Measurements from ENCODE around the gene ATG7.

GRCh38 chr3:11405323-11405722, 133.1 kb downstream of the ATG7 start:
- TF ChIP-seq CTCF (IDR thresholded peaks at IDR 0.05) (no peak), POLR2A (IDR thresholded peaks at IDR 0.05) (no peak), EP300 (IDR thresholded peaks at IDR 0.05) (no peak)
